ENCODE data around the gene OLFM1.

- TF ChIP-seq CTCF (optimal IDR thresholded peaks at IDR 0.05 in 1 of 3, IDR thresholded peaks at IDR 0.05 in 1 of 3, conservative IDR thresholded peaks at IDR 0.05 in 1 of 3; ENCODE audit: extremely low read depth in 1 of 3, insufficient read depth in 2 of 3, low read length in 3 of 3) (no peak), EZH2 (IDR thresholded peaks at IDR 0.05; ENCODE audit: low read length) (no peak)
These were observed 34.8 kb downstream of the OLFM1 start for GRCh38 chr9:135122316-135122715.

Measured in keratinocyte (primary cell).